ENCODE results near the gene ABR.

DNA sequence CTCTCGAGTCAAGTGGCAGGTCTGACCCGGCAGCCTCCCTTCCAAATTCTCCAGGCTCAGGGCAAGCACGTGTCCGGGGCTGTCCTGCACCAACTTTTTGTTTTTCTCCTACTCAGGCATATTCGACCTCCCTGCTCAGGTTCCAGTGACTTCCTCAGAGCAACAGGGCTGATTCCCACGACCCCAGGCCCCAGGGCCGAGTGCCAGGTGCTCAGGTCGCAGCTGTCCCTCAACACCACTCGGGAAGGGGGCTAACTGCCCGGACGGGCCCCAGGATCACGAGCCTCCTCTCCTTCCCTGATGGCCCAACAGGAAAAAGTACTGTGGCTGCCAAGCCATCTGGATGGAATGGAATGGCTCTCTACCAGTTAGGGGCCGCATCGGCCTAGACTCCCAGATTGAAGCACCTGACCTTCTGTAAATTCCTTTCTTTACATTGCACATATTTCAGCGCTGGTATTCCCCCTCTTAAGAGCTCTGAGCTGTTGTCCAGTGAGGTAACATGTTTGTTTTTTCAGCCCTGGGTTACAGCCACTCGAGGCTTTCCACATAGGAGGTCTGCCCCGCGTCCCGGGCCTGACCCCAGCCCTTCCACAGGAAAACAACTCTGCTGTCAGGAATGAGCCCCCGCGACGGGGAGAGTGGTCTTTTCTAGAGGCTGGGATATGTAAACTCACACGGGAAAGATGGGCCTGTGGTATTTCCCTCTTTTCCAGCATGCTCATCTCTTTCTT, 225.2 kb downstream of the ABR start:
- TF ChIP-seq EZH2 (IDR thresholded peaks at IDR 0.05; ENCODE audit: insufficient read depth, low read length): no peak
- TF ChIP-seq, protein P1, sequence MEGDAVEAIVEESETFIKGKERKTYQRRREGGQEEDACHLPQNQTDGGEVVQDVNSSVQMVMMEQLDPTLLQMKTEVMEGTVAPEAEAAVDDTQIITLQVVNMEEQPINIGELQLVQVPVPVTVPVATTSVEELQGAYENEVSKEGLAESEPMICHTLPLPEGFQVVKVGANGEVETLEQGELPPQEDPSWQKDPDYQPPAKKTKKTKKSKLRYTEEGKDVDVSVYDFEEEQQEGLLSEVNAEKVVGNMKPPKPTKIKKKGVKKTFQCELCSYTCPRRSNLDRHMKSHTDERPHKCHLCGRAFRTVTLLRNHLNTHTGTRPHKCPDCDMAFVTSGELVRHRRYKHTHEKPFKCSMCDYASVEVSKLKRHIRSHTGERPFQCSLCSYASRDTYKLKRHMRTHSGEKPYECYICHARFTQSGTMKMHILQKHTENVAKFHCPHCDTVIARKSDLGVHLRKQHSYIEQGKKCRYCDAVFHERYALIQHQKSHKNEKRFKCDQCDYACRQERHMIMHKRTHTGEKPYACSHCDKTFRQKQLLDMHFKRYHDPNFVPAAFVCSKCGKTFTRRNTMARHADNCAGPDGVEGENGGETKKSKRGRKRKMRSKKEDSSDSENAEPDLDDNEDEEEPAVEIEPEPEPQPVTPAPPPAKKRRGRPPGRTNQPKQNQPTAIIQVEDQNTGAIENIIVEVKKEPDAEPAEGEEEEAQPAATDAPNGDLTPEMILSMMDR (IDR thresholded peaks at IDR 0.05; ENCODE audit: insufficient read depth, low read depth, low read length): no peak

Data from astrocyte (in vitro differentiated cells and primary cell).